Activated CD8-positive, alpha-beta memory T cell treated with anti-CD3 and anti-CD28 coated beads, Interleukin-2, amount 50 U/mL, for 24 hours (primary cell): ENCODE measurements around the gene FN1.

Experiments used
- DNase-seq: peaks from one replicate; pipeline ENCODE4 v3.0.0-alpha.2; 2020; ENCODE audit errors: extremely low read depth

FN1 gene

GRCh38 chr2:215407590-215408264 lies 28.1 kb downstream of the FN1 start:
- no peak for DNase-seq

GRCh38 chr2:215407061-215407460 lies 28.8 kb downstream of the FN1 start:
- DNase-seq, result no peak

GRCh38 chr2:215405722-215406581 lies 29.9 kb downstream of the FN1 start:
- no peak for DNase-seq

- no peak for DNase-seq
Measured at GRCh38 chr2:215404348-215405012, 31.4 kb downstream of the FN1 start.

GRCh38 chr2:215403441-215404347 lies 32.2 kb downstream of the FN1 start:
- no peak for DNase-seq

GRCh38 chr2:215401896-215402379 lies 33.9 kb downstream of the FN1 start:
- no peak for DNase-seq

GRCh38 chr2:215399067-215399716 lies 36.7 kb downstream of the FN1 start:
- no peak for DNase-seq

GRCh38 chr2:215397632-215398341 lies 38.1 kb downstream of the FN1 start:
- no peak for DNase-seq

- no peak for DNase-seq
Measured at GRCh38 chr2:215396595-215397313, 39.1 kb downstream of the FN1 start.

GRCh38 chr2:215395687-215396460 lies 40.0 kb downstream of the FN1 start:
- DNase-seq, result no peak

- DNase-seq, result no peak
Measured at GRCh38 chr2:215394102-215394805, 41.6 kb downstream of the FN1 start.

GRCh38 chr2:215392687-215393270 lies 43.1 kb downstream of the FN1 start:
- DNase-seq, result no peak

- no peak for DNase-seq
Measured at GRCh38 chr2:215392164-215392563, 43.7 kb downstream of the FN1 start.

GRCh38 chr2:215391531-215391930 lies 44.3 kb downstream of the FN1 start:
- no peak for DNase-seq

GRCh38 chr2:215390550-215390913 lies 45.3 kb downstream of the FN1 start:
- no peak for DNase-seq

GRCh38 chr2:215388002-215388728 lies 47.7 kb downstream of the FN1 start:
- DNase-seq, result no peak

- no peak for DNase-seq
Measured at GRCh38 chr2:215386566-215386965, 49.3 kb downstream of the FN1 start.
